Fibroblast of pulmonary artery (primary cell): ENCODE data around the gene LRIT1.
A peak's percentile ranks its signal among the peaks of the same experiment; 100 is the strongest.

Experiments
- DNase-seq: peaks from one replicate; pipeline ENCODE4 v3.0.0-alpha.2; 2010; ENCODE audit warnings: low read depth
- H3K4me3 ChIP-seq: replicated peaks from 2 replicates; pipeline ENCODE4 v1.5.1; 2011; ENCODE audit warnings: low read depth, mild to moderate bottlenecking, control low read depth, low read length, moderate library complexity
- TF ChIP-seq, protein P1 (sequence below): IDR thresholded peaks from 2 replicates; pipeline ENCODE4 v1.5.1; 2011; ENCODE audit warnings: mild to moderate bottlenecking, control low read depth, low read length, inconsistent platforms; ENCODE audit errors: missing control alignments

The LRIT1 gene

DNA sequence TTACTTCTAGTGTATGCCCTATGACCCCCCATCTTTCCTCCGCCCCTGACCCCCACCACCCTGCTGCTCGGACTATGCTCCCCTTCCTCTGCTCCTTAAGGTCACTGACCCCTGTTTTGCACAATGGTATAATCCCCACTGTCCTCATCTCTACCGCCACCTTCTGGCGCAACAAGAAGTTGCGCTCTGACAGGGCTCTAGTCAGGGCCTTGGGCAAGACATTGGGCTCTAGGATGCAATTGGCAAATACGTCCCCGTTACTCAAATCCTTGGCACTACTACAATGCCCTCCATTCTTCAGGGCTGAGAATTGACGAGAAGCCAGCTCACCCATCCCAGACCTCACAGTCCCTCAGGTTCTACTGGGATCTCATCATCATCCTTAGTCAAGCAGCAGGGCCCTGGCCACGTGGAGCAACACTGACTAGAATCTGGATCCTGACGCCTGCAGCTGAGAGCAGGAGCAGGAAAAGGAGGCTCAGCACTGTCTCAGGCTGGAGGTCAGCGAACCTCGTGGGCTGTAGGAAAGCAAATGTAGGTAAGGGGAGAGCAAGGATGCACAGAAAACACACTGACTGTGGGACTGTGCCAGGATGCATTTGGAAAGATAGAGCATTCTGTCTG lies 26.6 kb downstream of the LRIT1 start:
- H3K4me3 ChIP-seq = no peak overlapping the region
- DNase-seq = no peak
- TF ChIP-seq, protein P1, sequence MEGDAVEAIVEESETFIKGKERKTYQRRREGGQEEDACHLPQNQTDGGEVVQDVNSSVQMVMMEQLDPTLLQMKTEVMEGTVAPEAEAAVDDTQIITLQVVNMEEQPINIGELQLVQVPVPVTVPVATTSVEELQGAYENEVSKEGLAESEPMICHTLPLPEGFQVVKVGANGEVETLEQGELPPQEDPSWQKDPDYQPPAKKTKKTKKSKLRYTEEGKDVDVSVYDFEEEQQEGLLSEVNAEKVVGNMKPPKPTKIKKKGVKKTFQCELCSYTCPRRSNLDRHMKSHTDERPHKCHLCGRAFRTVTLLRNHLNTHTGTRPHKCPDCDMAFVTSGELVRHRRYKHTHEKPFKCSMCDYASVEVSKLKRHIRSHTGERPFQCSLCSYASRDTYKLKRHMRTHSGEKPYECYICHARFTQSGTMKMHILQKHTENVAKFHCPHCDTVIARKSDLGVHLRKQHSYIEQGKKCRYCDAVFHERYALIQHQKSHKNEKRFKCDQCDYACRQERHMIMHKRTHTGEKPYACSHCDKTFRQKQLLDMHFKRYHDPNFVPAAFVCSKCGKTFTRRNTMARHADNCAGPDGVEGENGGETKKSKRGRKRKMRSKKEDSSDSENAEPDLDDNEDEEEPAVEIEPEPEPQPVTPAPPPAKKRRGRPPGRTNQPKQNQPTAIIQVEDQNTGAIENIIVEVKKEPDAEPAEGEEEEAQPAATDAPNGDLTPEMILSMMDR = peak; percentile 10

- H3K4me3 ChIP-seq = no peak overlapping the region
- TF ChIP-seq, protein P1 = no peak
Measured at GRCh38 chr10:84214046-84214572, 27.2 kb downstream of the LRIT1 start.

DNA sequence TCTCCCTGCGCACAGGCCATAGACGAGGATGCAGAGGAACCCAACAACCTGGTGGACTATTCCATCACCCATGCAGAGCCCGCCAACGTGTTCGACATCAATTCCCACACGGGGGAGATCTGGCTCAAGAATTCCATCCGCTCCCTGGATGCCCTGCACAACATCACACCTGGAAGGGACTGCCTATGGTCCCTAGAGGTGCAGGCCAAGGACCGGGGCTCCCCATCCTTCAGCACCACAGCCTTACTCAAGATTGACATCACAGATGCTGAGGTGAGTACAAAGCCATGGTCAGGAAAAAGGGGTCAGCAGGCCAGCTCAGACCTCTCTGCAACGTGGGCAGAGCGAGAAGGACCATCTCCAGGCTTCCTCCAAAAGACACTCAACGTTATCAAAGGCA lies 28.3 kb downstream of the LRIT1 start:
- TF ChIP-seq, protein P1 = no peak
- DNase-seq = no peak
- H3K4me3 ChIP-seq = no peak overlapping the region

More at GRCh38 chr10:84214046-84214572, 27.2 kb downstream of the LRIT1 start:
- DNase-seq = no peak

GRCh38 chr10:84212014-84212413 lies 29.3 kb downstream of the LRIT1 start:
- TF ChIP-seq, protein P1 = no peak
- DNase-seq = no peak
- H3K4me3 ChIP-seq = no peak overlapping the region

DNA sequence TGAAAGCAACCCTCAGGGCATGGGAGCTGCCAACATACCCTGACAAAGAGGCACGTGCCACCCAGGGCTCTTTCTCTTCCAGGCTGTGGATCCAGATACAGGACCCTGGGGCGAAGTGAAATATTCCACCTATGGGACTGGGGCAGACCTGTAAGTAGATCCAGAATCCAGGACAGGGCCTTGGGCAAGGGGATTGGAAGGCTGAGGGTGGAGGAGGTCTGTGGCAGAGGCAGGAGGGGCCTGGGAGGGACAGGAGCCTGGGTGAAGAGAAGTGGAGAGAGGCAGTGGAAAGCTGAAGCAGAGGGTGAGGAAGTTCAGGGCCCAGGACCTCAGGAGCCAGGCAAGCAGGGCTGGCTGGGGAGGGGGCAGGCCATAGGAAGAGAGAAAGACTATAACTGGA lies 29.8 kb downstream of the LRIT1 start:
- DNase-seq = no peak
- TF ChIP-seq, protein P1 = no peak

GRCh38 chr10:84208023-84208422 lies 33.3 kb downstream of the LRIT1 start:
- TF ChIP-seq, protein P1 = no peak
- DNase-seq = no peak
- H3K4me3 ChIP-seq = no peak overlapping the region

More for the DNA sequence above, 29.8 kb downstream of the LRIT1 start:
- no peak overlapping the region for H3K4me3 ChIP-seq

DNA sequence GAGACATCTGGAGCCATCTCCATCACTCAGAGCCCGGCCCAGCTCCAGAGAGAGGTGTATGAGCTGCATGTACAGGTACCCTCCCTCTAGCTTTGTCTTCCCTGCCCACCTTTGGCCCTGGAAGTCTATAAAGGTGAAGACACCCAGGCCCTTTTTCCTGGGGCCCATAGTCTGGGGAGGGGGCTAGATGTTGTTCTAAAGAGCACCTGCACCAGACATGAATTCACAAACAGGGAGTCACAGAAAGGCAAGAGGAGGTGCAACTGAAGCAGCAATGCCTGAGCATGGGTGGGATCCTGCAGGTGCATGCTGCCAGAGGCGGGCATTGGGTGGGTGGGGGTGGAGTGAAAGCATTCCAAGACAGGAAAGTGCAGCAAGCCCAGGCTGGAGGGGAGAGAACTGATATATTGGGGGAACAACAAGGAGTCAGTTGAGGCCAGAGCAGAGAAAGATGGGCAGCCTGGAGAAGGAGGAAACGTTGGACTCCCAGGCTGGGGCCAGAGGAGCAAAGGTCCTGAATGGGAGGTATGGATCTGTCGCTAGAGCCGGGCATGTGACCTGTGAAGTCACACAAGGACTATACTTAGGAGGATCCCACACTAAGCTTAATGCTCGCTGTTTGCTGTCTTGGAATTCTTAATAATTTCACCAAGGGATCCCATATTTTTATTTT lies 35.4 kb downstream of the LRIT1 start:
- no peak overlapping the region for H3K4me3 ChIP-seq
- TF ChIP-seq, protein P1 = no peak
- no peak for DNase-seq
